Adipose tissue (tissue), 3 donors: Measurements from ENCODE around the gene AGBL2. TPM values are rescaled to one million over a fixed set of nuclear protein-coding genes. Genes with fewer than 3 reads are reported as not detected.
"Not testable (repeated sequence)": the region's sequence is repeated elsewhere in the genome, so short reads cannot be mapped to it uniquely, and the experiment has no call there.

Source experiments
- H3K27ac ChIP-seq: one replicate; pipeline ENCODE4 v1.5.1; 2013; ENCODE audit warnings: low read depth, low read length
- WGBS, 3 donors: extraction: QIAGEN DNeasy Blood & Tissue Kit; methylation state at CpG; one replicate each; pipeline ENCODE4 v1.1.7; 2013; 5-methylcytosine and 5-hydroxymethylcytosine counted together
- polyA plus RNA-seq, 3 donors: library from polyadenylated mRNA; stranded (reverse); fragments of 200-250 nt; gene quantifications; one replicate each; pipeline ENCODE4 v1.2.3, GENCODE V29; 2013
- donor health status: healthy with polysubstance abuse.
- donor health status: Bipolar disorder and iron deficiency.
- donor health status: healthy.

AGBL2 gene
- polyA plus RNA-seq, 3 donors, result 0.11 to 0.62 (median 0.52) TPM

DNA sequence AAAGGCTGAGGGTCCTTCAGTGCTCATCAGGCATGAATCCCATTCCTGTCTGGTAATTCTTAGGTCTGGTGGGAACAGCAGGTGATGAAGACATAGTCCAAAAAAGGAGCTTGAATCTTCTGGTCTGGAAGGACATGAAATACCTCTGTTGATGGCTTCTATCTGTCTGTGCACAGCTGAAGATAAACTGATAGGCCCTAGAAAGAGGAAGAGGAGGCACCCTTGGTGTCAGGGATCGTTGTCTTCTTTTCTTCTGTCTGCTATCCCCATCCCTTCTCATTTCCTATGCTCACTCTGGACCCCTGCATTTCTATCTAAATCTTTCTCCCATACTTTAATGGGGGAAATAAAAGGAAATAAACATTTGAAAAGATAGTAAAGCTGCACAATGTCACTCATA lies 9.4 kb downstream of the AGBL2 start:
- 40 to 88% (median 56%) methylated on average over 1 of the region's 1 CpG for WGBS, 3 donors
- H3K27ac ChIP-seq, result no peak overlapping the region

GRCh38 chr11:47691979-47692378 lies 23.2 kb downstream of the AGBL2 start:
- 52 to 62% (median 53%) methylated on average over 2 of the region's 2 CpGs for WGBS, 3 donors
- no peak overlapping the region for H3K27ac ChIP-seq

- no peak overlapping the region for H3K27ac ChIP-seq
- 93 to 97% (median 93%) methylated on average over 5 of the region's 5 CpGs for WGBS, 3 donors
Measured at GRCh38 chr11:47689480-47689879, 25.7 kb downstream of the AGBL2 start.

DNA sequence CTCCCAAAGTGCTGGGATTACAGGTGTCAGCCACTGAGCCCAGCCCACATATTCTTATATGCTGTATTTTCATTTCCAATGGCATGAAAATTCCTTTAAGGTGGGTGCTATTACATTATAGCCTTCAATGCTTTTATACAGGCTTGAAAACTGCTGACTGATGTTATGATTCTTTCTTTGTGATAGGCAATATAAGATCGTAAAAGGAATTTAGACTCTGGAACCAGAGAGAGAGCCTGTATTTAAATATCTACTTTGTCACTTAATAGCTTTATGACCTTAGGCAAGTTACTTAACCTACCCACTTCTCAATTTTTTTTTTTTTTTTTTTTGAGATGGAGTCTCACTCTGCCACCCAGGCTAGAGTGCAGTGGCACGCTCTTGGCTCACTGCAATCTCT lies 26.2 kb downstream of the AGBL2 start:
- 92 to 95% (median 95%) methylated on average over 2 of the region's 2 CpGs for WGBS, 3 donors
- H3K27ac ChIP-seq, result no peak overlapping the region

DNA sequence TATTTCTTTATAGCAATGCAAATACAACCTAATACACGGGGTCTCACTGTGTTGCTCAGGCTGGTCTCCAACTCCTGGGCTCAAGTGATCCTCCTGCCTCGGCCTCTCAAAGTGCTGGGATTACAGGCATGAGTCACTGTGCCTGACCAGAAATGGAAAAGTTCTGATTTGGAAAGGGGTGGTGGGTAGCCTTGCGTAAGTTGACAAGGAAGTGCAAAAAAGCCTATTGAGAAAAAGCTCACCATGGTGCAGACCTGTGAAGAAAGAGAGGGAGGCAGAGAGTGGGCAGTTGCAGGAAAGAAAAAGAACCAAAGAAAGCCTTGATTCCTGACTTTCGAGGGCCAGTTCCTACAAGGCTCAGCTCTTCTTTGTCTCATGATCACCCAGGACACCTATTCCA lies 27.1 kb downstream of the AGBL2 start:
- H3K27ac ChIP-seq, result no peak overlapping the region
- 78 to 92% (median 81%) methylated on average over 4 of the region's 4 CpGs for WGBS, 3 donors

DNA sequence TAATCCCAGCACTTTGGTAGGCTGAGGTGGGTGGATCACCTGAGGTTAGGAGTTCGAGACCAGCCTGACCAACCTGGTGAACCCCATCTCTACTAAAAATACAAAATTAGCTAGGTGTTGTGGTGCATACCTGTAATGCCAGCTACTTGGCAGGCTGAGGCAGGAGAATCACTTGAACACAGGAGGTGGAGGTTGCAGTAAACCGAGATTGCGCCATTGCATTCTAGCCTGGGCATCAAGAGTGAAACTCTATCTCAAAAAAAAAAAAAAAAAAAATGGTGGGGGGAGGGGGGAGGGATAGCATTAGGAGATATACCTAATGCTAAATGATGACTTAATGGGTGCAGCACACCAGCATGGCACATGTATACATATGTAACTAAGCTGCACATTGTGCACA lies 28.5 kb downstream of the AGBL2 start:
- H3K27ac ChIP-seq, result not testable (repeated sequence)
- WGBS, 3 donors, result 95 to 96% (median 96%) methylated on average over 3 of the region's 3 CpGs

DNA sequence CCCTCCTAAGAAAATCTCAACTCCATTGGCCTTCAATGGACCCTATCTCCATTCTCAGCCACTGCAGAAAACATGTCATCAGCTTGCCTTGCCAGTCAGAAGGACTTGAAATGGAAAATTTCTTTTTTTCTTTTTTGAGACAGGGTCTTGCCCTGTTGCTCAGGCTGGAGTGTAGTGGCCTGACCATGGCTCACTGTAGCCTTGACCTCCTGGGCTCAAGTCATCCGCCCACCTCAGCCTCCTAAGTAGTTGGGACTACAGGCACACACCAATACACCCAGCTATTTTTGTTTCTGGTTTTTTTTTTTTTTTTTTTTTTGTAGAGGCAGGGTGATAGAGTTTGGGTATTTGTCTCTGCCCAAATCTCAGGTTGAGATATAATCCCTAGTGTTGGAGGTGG lies 29.0 kb downstream of the AGBL2 start:
- WGBS, 3 donors, result 96 to 100% (median 100%) methylated on average over 1 of the region's 1 CpG
- H3K27ac ChIP-seq, result no peak overlapping the region

- 79 to 92% (median 91%) methylated on average over 2 of the region's 2 CpGs for WGBS, 3 donors
- H3K27ac ChIP-seq, result no peak overlapping the region
Measured at GRCh38 chr11:47675851-47676250, 39.3 kb downstream of the AGBL2 start.

- 89 to 98% (median 96%) methylated on average over 5 of the region's 5 CpGs for WGBS, 3 donors
Measured at GRCh38 chr11:47672283-47672730, 42.9 kb downstream of the AGBL2 start.

GRCh38 chr11:47669856-47670255 lies 45.3 kb downstream of the AGBL2 start:
- 93 to 96% (median 95%) methylated on average over 6 of the region's 6 CpGs for WGBS, 3 donors
- no peak overlapping the region for H3K27ac ChIP-seq

More at GRCh38 chr11:47672283-47672730, 42.9 kb downstream of the AGBL2 start:
- H3K27ac ChIP-seq, result no peak overlapping the region

DNA sequence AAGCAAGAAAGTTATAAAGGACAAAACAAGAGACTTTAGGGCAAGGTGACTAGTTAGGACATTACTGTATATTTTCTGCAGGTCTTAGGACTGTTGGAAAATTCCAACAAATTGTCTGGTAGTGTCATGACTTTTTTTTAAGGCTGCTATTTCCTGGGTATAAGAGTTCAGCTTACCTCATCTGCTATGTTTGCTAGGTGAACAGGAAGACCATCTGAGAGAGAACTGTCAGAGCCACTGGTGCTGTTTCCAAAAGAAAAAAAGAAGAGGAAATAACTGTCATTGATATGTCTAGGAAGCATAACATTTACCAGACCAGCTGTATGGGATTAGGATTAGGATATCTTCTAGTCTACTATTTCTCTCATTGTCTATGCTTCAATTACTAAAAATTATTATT lies 46.5 kb downstream of the AGBL2 start:
- no peak overlapping the region for H3K27ac ChIP-seq

DNA sequence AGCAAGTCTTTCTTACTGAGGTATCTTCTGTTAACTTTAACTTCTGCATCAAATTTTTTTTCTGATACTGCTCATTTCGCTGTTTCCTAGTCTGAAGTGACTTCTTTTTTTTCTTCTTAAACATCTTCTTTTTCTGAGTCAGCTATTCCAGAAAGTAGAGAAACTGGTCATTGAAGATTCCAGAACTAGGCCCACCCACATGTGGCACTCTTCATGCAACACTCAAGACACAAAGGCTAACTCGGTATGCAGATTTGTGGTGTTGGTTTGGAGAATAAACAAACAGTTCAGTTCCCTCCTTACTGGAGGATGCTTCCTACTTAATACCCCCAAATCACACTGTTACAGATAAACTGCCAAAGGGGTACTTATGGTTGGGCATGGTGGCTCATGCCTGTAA lies 47.6 kb downstream of the AGBL2 start:
- H3K27ac ChIP-seq, result no peak overlapping the region
- WGBS, 3 donors, result 73 to 89% (median 81%) methylated on average over 2 of the region's 2 CpGs

- H3K27ac ChIP-seq, result no peak overlapping the region
- 65 to 80% (median 68%) methylated on average over 4 of the region's 4 CpGs for WGBS, 3 donors
Measured at GRCh38 chr11:47667135-47667534, 48.0 kb downstream of the AGBL2 start.

DNA sequence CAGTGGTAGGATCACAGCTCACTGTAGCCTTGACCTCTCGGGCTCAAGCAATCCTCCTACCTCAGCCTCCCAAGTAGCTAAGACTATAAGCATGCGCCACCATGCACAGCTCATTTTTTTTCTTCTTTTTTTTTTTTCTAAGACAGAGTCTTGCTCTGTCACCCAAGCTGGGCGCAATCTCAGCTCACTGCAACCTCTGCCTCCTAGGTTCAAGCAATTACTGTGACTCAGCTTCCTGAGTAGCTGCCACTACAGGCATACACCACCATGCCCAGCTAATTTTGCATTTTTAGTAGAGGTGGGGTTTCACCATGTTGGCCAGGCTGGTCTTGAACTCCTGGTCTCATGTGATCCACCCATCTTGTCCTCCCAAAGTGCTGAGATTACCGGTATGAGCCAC lies 50.2 kb downstream of the AGBL2 start:
- WGBS, 3 donors, result 88 to 97% (median 96%) methylated on average over 4 of the region's 4 CpGs

GRCh38 chr11:47661245-47661644 lies 53.9 kb downstream of the AGBL2 start:
- WGBS, 3 donors, result 96 to 98% (median 98%) methylated on average over 2 of the region's 2 CpGs
- no peak overlapping the region for H3K27ac ChIP-seq

More for the DNA sequence above, 50.2 kb downstream of the AGBL2 start:
- H3K27ac ChIP-seq, result not testable (repeated sequence)

GRCh38 chr11:47659276-47659675 lies 55.9 kb downstream of the AGBL2 start:
- WGBS, 3 donors, result 73 to 84% (median 77%) methylated on average over 4 of the region's 4 CpGs

GRCh38 chr11:47656260-47656885 lies 58.8 kb downstream of the AGBL2 start:
- WGBS, 3 donors, result 72 to 82% (median 78%) methylated on average over 6 of the region's 6 CpGs
- H3K27ac ChIP-seq, result no peak overlapping the region

More at GRCh38 chr11:47659276-47659675, 55.9 kb downstream of the AGBL2 start:
- no peak overlapping the region for H3K27ac ChIP-seq

- 92 to 94% (median 93%) methylated on average over 5 of the region's 5 CpGs for WGBS, 3 donors
- no peak overlapping the region for H3K27ac ChIP-seq
Measured at GRCh38 chr11:47651818-47652469, 63.2 kb downstream of the AGBL2 start.

DNA sequence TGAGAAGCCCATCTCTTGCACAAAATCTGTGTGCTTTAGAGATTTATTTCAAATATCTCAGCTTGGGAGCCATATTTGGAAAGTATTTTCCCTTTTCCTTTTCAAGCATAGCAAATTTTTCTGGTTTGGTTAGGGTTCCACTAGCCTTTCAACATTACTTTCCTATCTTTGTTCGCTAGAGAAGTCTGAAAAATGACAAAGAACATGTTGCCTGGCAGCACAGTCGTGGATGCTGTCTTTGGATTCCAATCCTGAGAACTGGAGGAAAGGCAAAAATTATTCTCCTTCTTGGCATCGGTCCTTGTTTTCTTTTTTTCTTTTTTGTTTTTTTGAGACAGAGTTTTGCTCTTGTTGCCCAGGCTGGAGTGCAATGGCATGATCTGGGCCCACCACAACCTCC lies 65.9 kb downstream of the AGBL2 start:
- WGBS, 3 donors, result 58 to 73% (median 63%) methylated on average over 3 of the region's 3 CpGs
- no peak overlapping the region for H3K27ac ChIP-seq

DNA sequence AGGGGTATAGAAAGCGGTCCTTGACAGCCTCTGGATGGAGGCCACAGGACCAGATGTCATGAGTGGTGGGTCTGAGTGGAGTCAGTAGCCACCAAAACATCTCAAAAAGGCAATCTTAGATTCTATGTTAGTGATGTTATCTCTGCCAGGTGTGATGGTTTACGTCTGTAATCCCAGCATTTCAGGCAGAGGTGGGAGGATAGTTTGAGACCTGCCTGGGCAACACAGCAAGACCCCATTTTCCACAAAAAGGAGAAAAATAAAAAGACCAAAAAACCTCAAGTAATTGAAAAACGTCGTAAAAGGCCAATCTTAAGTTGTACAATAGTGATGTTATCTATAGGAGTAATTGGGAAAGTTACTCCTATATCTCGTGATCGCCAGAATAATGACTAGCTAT lies 69.2 kb downstream of the AGBL2 start:
- H3K27ac ChIP-seq, result no peak overlapping the region
- WGBS, 3 donors, result 85 to 90% (median 87%) methylated on average over 6 of the region's 6 CpGs
